GM21381 (cell line): ENCODE results near the gene MICB.

ENCODE experiments used
- ATAC-seq: cut with Tn5 transposase; IDR thresholded peaks from one replicate; pipeline ENCODE4 v1.9.1; 2021; ENCODE audit warnings: mild to moderate bottlenecking, moderate library complexity; ENCODE audit not compliant: unreplicated experiment

The MICB gene

DNA sequence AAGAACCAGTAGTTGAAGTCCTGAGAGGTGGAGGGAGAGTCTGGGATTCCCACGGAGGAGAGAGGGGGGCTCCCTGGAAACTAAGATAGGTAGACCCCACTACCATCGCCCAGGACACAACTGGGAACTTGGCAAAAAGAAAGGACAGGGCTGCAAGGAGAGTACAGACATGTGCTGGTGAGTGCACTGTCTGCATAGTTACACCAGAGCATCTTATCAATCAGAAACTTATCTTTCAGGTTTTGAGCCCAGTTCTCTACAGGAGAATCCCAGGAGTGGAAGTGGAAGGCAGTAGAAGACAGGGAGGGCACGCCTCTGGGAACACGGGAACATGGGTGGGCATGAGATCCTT lies 61.6 kb downstream of the MICB start:
- no peak for ATAC-seq

DNA sequence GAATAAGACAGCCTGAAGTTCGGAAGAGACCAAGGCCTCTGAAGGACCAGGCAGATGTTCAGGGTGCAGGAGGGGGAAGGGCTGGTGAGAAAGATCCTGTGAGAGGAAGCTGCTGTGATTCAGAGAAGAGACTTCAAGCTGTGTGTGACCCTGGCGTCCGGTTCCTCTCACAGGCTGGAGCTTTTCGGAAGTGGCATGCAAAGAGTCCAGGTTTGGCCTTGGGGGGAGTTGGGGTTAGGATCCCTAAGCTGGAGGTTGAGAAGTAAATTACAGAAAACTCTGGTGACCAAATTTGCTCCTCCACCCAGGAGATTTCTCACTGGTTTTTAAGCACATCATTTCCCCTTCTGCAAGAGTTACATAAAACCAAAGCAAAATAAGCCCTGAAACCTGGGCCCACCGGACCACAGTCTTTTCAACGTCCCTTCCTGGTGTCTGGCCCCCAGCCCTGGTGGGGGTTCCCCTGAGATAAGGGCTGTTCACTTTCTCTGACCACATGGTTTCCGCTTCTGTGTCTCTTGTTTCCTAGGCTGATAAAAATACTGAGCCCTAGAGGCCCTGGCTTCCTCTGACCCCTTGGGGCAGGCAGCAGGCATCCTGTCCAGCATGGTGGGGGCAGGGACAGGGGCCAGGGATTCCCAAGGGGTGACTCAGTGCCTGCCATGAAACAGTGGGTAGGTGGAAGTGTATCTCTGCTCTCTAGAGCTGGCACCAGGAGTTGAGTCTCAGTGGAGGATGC lies 62.2 kb downstream of the MICB start:
- ATAC-seq = peak; percentile 64

DNA sequence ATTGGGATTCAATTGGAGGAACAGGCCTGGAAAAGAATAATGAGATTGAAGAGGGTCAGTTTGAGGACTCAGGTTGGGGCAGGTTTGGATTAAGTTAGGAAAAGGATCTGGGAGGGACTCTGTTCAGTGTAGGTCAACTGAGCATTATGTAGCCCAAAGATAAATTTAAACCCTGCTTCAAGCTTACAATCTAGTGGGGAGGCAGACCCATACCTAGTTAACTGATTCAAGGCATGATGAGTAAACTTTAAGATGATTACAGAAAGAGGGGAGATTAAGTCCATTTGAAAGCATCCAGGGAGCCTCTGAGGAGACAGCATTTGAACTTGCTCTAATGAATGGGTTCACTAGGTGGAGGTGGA lies 62.7 kb downstream of the MICB start:
- no peak for ATAC-seq
